ENCODE results near the gene GDF9. TPM values are rescaled to one million over a fixed set of nuclear protein-coding genes. Genes with fewer than 3 reads are reported as not detected.

GDF9 gene
- total RNA-seq, 2 experiments from 2014 or later = 0.66 to 2.2 TPM

DNA sequence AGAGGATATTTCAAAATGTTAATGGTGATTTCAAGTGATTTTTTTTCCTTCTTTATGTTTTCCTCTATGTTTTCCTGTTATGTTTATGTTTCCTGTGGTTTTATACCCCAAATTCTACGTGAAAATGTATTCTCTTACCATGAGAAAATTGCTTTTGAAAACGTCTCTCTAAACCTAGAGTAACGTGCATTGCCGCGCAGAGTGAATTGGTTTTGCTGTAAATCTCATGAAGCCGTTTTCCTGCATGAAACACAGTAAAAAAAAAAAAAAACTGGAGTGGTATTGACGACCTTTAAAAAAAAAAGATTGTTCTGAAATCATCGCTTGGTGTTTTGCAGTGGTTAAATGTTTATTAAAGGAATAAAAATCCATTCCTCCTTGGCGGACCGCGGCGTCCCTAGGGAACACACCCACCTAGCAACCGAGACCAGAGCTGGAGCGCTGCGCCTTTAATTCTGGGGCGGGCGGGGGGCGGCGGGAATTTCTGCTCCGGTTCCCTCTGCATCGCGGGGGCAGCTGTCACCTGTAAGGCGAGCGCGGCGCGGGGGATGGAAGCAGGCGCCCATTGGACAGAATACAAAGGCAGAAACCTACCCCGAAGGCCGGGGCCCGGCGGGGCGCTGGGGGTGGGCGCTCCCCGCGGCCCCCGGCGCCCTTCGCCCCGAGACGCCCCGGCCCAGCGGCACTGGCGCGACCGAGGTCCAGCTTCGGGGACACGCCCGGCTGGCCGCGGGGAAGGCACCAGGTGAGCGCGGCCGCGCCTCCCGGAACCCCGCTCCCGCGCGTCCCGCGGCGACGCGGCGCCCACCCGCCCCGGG, 53.3 kb downstream of the GDF9 start, which contains the start of gene SOWAHA:
TSS of gene SOWAHA (plus strand) at position 522 of the 818 bp plus-strand sequence. CDS start 320 bp downstream, outside the sequence.
- Histone ChIP-seq H3K4me1 (ENCODE audit: insufficient read depth, low read length, poor library complexity, severe bottlenecking) (no peaks in the 10 kb centered on the region), H3K27ac (ENCODE audit: low read depth, low read length, poor library complexity, severe bottlenecking) (no peak within 1 kb of the TSS), H3K4me2 (ENCODE audit: low read length) (no peak within 1 kb of the TSS), H3K79me2 (ENCODE audit: insufficient read depth, low read depth, low read length) (no peaks in the 10 kb centered on the region), H3K9me3 (ENCODE audit: low read length) (no peaks in the 10 kb centered on the region), H3K4me3 (ENCODE audit: low read depth, low read length, poor library complexity, severe bottlenecking) (no peak within 1 kb of the TSS), H3K36me3 (ENCODE audit: insufficient read depth, low read length) (no peaks in the 10 kb centered on the region), H3K9me2 (ENCODE audit: insufficient read depth, low read length) (no peaks in the 10 kb centered on the region), H2AFZ (ENCODE audit: low read length) (no peak within 1 kb of the TSS), H4K20me1 (ENCODE audit: insufficient read depth, low read length) (peaks cover 5% of the 10 kb centered on the region; the same call in 1 of the 2 replicates)
- intact Hi-C loops (cut with micrococcal nuclease; ENCODE audit: unreplicated experiment) = no loop called here
- ChIA-PET POLR2A (no interaction called here), CTCF (ENCODE audit: unreplicated experiment) (no interaction called here)
- no peak for TF ChIP-seq EZH2phosphoT487 (IDR thresholded peaks at IDR 0.05; ENCODE audit: borderline replicate concordance, low read depth, low read length)
- TF ChIP-seq, protein P1, sequence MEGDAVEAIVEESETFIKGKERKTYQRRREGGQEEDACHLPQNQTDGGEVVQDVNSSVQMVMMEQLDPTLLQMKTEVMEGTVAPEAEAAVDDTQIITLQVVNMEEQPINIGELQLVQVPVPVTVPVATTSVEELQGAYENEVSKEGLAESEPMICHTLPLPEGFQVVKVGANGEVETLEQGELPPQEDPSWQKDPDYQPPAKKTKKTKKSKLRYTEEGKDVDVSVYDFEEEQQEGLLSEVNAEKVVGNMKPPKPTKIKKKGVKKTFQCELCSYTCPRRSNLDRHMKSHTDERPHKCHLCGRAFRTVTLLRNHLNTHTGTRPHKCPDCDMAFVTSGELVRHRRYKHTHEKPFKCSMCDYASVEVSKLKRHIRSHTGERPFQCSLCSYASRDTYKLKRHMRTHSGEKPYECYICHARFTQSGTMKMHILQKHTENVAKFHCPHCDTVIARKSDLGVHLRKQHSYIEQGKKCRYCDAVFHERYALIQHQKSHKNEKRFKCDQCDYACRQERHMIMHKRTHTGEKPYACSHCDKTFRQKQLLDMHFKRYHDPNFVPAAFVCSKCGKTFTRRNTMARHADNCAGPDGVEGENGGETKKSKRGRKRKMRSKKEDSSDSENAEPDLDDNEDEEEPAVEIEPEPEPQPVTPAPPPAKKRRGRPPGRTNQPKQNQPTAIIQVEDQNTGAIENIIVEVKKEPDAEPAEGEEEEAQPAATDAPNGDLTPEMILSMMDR (conservative IDR thresholded peaks at IDR 0.05; ENCODE audit: low read length) = no peak
- DNase-seq (ENCODE audit: low spot score) = no peak
- no TSS peak for BruUV-seq (replicated peaks)

- no peaks in the 10 kb centered on the region for H3K36me3 ChIP-seq (ENCODE audit: insufficient read depth, low read length)
- no peak for DNase-seq (ENCODE audit: low spot score)
- no peaks in the 10 kb centered on the region for H3K9me2 ChIP-seq (ENCODE audit: insufficient read depth, low read length)
- no TSS peak for BruUV-seq (replicated peaks)
- no peak overlapping the region for H3K4me3 ChIP-seq (ENCODE audit: low read depth, low read length, poor library complexity, severe bottlenecking)
- CTCF ChIA-PET (ENCODE audit: unreplicated experiment) = no interaction called here
- H3K27ac ChIP-seq (ENCODE audit: low read depth, low read length, poor library complexity, severe bottlenecking) = no peak overlapping the region
- no peaks in the 10 kb centered on the region for H3K4me1 ChIP-seq (ENCODE audit: insufficient read depth, low read length, poor library complexity, severe bottlenecking)
- H4K20me1 ChIP-seq (ENCODE audit: insufficient read depth, low read length) = peaks cover 5% of the 10 kb centered on the region; the same call in 1 of the 2 replicates
- H2AFZ ChIP-seq (ENCODE audit: low read length) = no peak overlapping the region
- H3K9me3 ChIP-seq (ENCODE audit: low read length) = no peaks in the 10 kb centered on the region
- no peaks in the 10 kb centered on the region for H3K79me2 ChIP-seq (ENCODE audit: insufficient read depth, low read depth, low read length)
- no peak overlapping the region for H3K4me2 ChIP-seq (ENCODE audit: low read length)
- intact Hi-C loops (cut with micrococcal nuclease; ENCODE audit: unreplicated experiment) = no loop called here
- POLR2A ChIA-PET = interaction anchor here (0.5 kb wide), 1 partner anchor 264 kb away, joined by 3 read pairs; no protein-coding TSS in a partner anchor
- no peak for TF ChIP-seq EZH2phosphoT487 (IDR thresholded peaks at IDR 0.05; ENCODE audit: borderline replicate concordance, low read depth, low read length)
- TF ChIP-seq, protein P1 (conservative IDR thresholded peaks at IDR 0.05; ENCODE audit: low read length) = no peak
Observed at GRCh38 chr5:132812123-132812765, 54.0 kb downstream of the GDF9 start.

Small RNA genes lying within 50 kb of the gene (small RNA-seq; reads per million reads assigned to genes)
- gene RNA5SP192 = 0.31 reads per million

Other genes starting within 250 kb of the GDF9 start
- gene IL13, start 208.3 kb downstream of the GDF9 start, total RNA-seq (2014; rRNA removed; shearing (Covaris generic)) = not detected in 2 replicates
- gene IL13, start 208.3 kb downstream of the GDF9 start, total RNA-seq (2022) = not detected in 2 replicates
- not detected in 2 replicates for gene IL4, start 192.5 kb downstream of the GDF9 start, total RNA-seq (2014; rRNA removed; shearing (Covaris generic))
- gene IL4, start 192.5 kb downstream of the GDF9 start, total RNA-seq (2022) = not detected in 2 replicates
- gene KIF3A, start 128.9 kb downstream of the GDF9 start, total RNA-seq (2014; rRNA removed; shearing (Covaris generic)) = 6.7 and 8.7 TPM in 2 replicates
- 14.2 and 17.0 TPM in 2 replicates for gene KIF3A, start 128.9 kb downstream of the GDF9 start, total RNA-seq (2022)
- gene CCNI2, start 119.0 kb downstream of the GDF9 start, total RNA-seq (2014; rRNA removed; shearing (Covaris generic)) = not detected in 2 replicates
- not detected in 2 replicates for gene CCNI2, start 119.0 kb downstream of the GDF9 start, total RNA-seq (2022)
- gene SEPTIN8, start 89.2 kb downstream of the GDF9 start, total RNA-seq (2014; rRNA removed; shearing (Covaris generic)) = 10.6 and 11.8 TPM in 2 replicates
- gene SEPTIN8, start 89.2 kb downstream of the GDF9 start, total RNA-seq (2022) = 12.8 and 15.5 TPM in 2 replicates
- gene SOWAHA, start 53.2 kb downstream of the GDF9 start, total RNA-seq (2014; rRNA removed; shearing (Covaris generic)) = not detected in 2 replicates
- not detected in 2 replicates for gene SOWAHA, start 53.2 kb downstream of the GDF9 start, total RNA-seq (2022)
- gene SHROOM1, start 35.8 kb downstream of the GDF9 start, total RNA-seq (2014; rRNA removed; shearing (Covaris generic)) = 0.36 and 0.60 TPM in 2 replicates
- 1.8 and 2.4 TPM in 2 replicates for gene SHROOM1, start 35.8 kb downstream of the GDF9 start, total RNA-seq (2022)
- 140 and 158 TPM in 2 replicates for gene UQCRQ, start 173 bp upstream of the GDF9 start, total RNA-seq (2014; rRNA removed; shearing (Covaris generic))
- 274 and 310 TPM in 2 replicates for gene UQCRQ, start 173 bp upstream of the GDF9 start, total RNA-seq (2022)
- 4.4 TPM in 2 replicates for gene LEAP2, start 7.2 kb upstream of the GDF9 start, total RNA-seq (2014; rRNA removed; shearing (Covaris generic))
- gene LEAP2, start 7.2 kb upstream of the GDF9 start, total RNA-seq (2022) = 5.4 and 5.6 TPM in 2 replicates
- 19.6 and 21.6 TPM in 2 replicates for gene AFF4, start 97.2 kb upstream of the GDF9 start, total RNA-seq (2014; rRNA removed; shearing (Covaris generic))
- gene AFF4, start 97.2 kb upstream of the GDF9 start, total RNA-seq (2022) = 42.4 and 45.7 TPM in 2 replicates
- 26.9 and 27.2 TPM in 2 replicates for gene ZCCHC10, start 160.1 kb upstream of the GDF9 start, total RNA-seq (2014; rRNA removed; shearing (Covaris generic))
- 45.2 and 45.4 TPM in 2 replicates for gene ZCCHC10, start 160.1 kb upstream of the GDF9 start, total RNA-seq (2022)
- 65.4 and 86.6 TPM in 2 replicates for gene HSPA4, start 185.5 kb upstream of the GDF9 start, total RNA-seq (2014; rRNA removed; shearing (Covaris generic))
- 190 and 226 TPM in 2 replicates for gene HSPA4, start 185.5 kb upstream of the GDF9 start, total RNA-seq (2022)

All from OCI-LY7 (cell line).